ENCODE data around the gene FAR1.

Gene FAR1

DNA sequence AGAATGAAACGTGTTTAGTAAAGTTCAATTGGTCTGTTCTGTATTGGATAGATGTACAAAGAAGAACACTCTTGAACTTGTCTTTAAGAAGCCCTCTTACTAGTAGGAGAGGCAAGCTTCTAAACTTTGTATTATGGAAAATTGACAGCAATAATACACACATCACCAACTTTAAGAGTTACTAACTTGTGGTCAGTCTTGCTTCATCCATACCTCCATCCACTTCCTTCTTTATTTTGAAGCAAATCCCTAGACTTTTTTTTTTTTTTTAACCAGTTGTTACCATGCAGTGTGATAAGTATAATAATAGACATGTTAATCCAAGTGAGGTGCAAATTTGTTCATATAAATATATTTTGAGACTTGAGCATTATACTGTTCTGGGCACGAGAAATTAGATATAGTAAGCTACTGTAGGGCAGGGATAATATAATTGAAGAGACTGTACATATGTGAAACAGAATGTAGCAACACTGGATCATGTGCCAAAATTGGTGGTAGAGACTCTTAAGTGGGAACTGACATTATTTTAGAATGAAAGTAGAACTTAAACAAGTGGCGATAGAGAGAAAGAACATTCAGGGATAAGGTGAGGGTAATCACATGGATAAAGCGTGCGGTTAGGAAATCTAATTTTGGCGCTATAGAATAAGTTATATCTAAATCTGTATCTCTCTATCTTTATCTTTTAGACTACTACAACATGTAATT is 6.5 kb downstream of the FAR1 start:
- TF ChIP-seq CTCF (conservative IDR thresholded peaks at IDR 0.05; ENCODE audit: low read depth, low read length), result no peak
- H3K4me3 ChIP-seq (IDR thresholded peaks at IDR 0.05; ENCODE audit: insufficient read depth, low read depth, low read length), result no peak overlapping the region
- peaks cover 100% of the 10 kb centered on the region for H3K79me2 ChIP-seq (ENCODE audit: insufficient read depth, low read depth)
- H3K4me2 ChIP-seq, result no peak overlapping the region
- peaks cover 8% of the 10 kb centered on the region for H4K20me1 ChIP-seq (ENCODE audit: insufficient read depth)
- H3K36me3 ChIP-seq (ENCODE audit: insufficient read depth), result no peaks in the 10 kb centered on the region
- peaks cover 49% of the 10 kb centered on the region for H3K4me1 ChIP-seq (ENCODE audit: low read depth, poor library complexity, severe bottlenecking)
- no peak overlapping the region for H3K9ac ChIP-seq
- H3K27me3 ChIP-seq (ENCODE audit: insufficient read depth, low read depth), result no peaks in the 10 kb centered on the region
- H3K27ac ChIP-seq, result no peak overlapping the region
- no peak overlapping the region for H2AFZ ChIP-seq (ENCODE audit: low read depth)

GRCh38 chr11:13676576-13676975 is 8.1 kb downstream of the FAR1 start:
- Histone ChIP-seq H3K79me2 (ENCODE audit: insufficient read depth, low read depth) (peaks cover 100% of the 10 kb centered on the region), H3K9ac (no peak overlapping the region), H4K20me1 (ENCODE audit: insufficient read depth) (peaks cover 8% of the 10 kb centered on the region), H3K27ac (no peak overlapping the region), H3K27me3 (ENCODE audit: insufficient read depth, low read depth) (no peaks in the 10 kb centered on the region), H2AFZ (ENCODE audit: low read depth) (no peak overlapping the region), H3K4me2 (no peak overlapping the region), H3K36me3 (ENCODE audit: insufficient read depth) (no peaks in the 10 kb centered on the region), H3K4me3 (IDR thresholded peaks at IDR 0.05; ENCODE audit: insufficient read depth, low read depth, low read length) (no peak overlapping the region), H3K4me1 (ENCODE audit: low read depth, poor library complexity, severe bottlenecking) (peaks cover 33% of the 10 kb centered on the region)
- no peak for TF ChIP-seq CTCF (conservative IDR thresholded peaks at IDR 0.05; ENCODE audit: low read depth, low read length)

DNA sequence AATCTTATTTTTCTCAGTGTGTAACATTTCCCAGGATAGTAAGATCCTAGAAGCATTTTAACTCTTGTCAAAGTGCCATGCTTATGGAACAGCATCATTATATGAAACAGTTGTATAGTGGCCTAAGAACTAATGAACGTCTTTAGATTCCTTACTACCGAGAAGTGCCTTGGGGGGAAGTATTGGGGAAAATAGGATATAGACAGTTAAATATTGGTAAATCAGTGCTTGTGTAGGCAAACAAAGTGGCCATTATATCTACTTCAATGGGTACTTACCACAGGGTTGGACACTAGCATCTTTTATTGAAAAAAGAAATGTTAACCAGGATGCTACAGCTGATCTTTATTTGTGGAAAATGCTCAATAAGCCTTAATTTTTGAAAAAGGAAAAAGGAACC is 11.3 kb downstream of the FAR1 start:
- H3K4me1 ChIP-seq (ENCODE audit: low read depth, poor library complexity, severe bottlenecking), result peaks cover 13% of the 10 kb centered on the region
- no peak overlapping the region for H3K9ac ChIP-seq
- no peak overlapping the region for H3K27ac ChIP-seq
- no peak overlapping the region for H3K4me3 ChIP-seq (IDR thresholded peaks at IDR 0.05; ENCODE audit: insufficient read depth, low read depth, low read length)
- H2AFZ ChIP-seq (ENCODE audit: low read depth), result no peak overlapping the region
- H3K36me3 ChIP-seq (ENCODE audit: insufficient read depth), result no peaks in the 10 kb centered on the region
- H4K20me1 ChIP-seq (ENCODE audit: insufficient read depth), result peaks cover 7% of the 10 kb centered on the region
- H3K4me2 ChIP-seq, result no peak overlapping the region
- no peak for TF ChIP-seq CTCF (conservative IDR thresholded peaks at IDR 0.05; ENCODE audit: low read depth, low read length)
- no peaks in the 10 kb centered on the region for H3K27me3 ChIP-seq (ENCODE audit: insufficient read depth, low read depth)
- peaks cover 100% of the 10 kb centered on the region for H3K79me2 ChIP-seq (ENCODE audit: insufficient read depth, low read depth)

DNA sequence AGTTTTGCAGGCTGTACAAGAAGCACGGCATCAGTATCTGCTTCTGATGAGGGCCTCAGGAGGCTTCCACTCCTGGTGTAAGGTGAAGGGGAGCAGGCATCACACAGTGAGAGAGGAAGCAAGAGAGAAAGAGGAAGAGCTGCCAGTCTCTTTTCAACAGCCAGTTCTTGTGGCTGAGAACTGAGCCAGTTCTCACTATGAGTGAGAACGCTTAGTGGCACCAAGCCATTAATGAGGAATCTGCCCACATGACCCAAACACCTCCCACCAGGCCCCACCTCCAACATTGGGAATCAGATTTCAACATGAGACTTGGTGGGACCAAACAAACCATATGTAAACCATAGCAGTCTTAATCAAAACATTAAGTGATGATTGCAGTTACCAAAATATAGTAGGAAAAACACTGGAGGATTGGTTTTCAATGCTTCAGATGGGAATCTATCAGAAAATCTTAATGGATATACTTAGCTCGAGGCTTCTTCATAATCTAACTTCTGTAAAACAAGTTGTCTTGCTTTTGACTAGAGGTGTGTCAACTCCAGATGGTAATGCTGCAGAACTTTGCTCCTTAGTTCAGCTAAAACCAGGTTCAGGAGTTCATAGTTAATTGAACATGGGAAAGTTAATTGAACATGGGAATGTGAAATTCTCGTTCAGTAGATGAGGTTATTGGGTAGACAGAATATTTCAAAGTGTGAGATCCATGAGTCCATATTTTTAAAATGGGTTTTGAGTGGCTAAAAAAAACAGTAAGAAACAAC is 12.2 kb downstream of the FAR1 start:
- Histone ChIP-seq H3K4me1 (ENCODE audit: low read depth, poor library complexity, severe bottlenecking) (peaks cover 8% of the 10 kb centered on the region), H3K27me3 (ENCODE audit: insufficient read depth, low read depth) (no peaks in the 10 kb centered on the region), H3K36me3 (ENCODE audit: insufficient read depth) (no peaks in the 10 kb centered on the region), H3K79me2 (ENCODE audit: insufficient read depth, low read depth) (peaks cover 100% of the 10 kb centered on the region), H3K4me2 (no peak overlapping the region), H2AFZ (ENCODE audit: low read depth) (no peak overlapping the region), H3K9ac (no peak overlapping the region), H4K20me1 (ENCODE audit: insufficient read depth) (peaks cover 4% of the 10 kb centered on the region; the same call in 1 of the 2 replicates), H3K27ac (no peak overlapping the region), H3K4me3 (IDR thresholded peaks at IDR 0.05; ENCODE audit: insufficient read depth, low read depth, low read length) (no peak overlapping the region)
- TF ChIP-seq CTCF (conservative IDR thresholded peaks at IDR 0.05; ENCODE audit: low read depth, low read length), result no peak
